HFFc6 (cell line): Measurements from ENCODE around the gene CABLES1. TPM values are rescaled to one million over a fixed set of nuclear protein-coding genes. Genes with fewer than 3 reads are reported as not detected.

Source experiments
- DNase-seq: peaks from one replicate; pipeline ENCODE4 v3.0.0-alpha.2; 2018
- H3K27ac Mint-ChIP-seq: 2 replicates; pipeline ENCODE4 v1.8.0; 2020; ENCODE audit warnings: mild to moderate bottlenecking, mixed read lengths
- H3K27me3 Mint-ChIP-seq: 2 replicates; pipeline ENCODE4 v1.8.0; 2021; ENCODE audit warnings: mild to moderate bottlenecking, moderate library complexity, mixed read lengths; ENCODE audit not compliant: insufficient read depth
- H3K36me3 Mint-ChIP-seq: 2 replicates; pipeline ENCODE4 v1.8.0; 2021; ENCODE audit warnings: low read depth, mixed read lengths
- H3K4me1 Mint-ChIP-seq: 2 replicates; pipeline ENCODE4 v1.8.0; 2020; ENCODE audit warnings: low read depth, mixed read lengths
- H3K4me3 Mint-ChIP-seq: 2 replicates; pipeline ENCODE4 v1.8.0; 2020; ENCODE audit warnings: mild to moderate bottlenecking, moderate library complexity, mixed read lengths
- H3K9me3 Mint-ChIP-seq: 2 replicates; pipeline ENCODE4 v1.8.0; 2020; ENCODE audit warnings: mild to moderate bottlenecking, mixed read lengths
- total RNA-seq, 6 experiments: library from RNA; stranded (reverse); fragmentation: NEBNext Ultra II Directional; extraction: Animal tissue kit (Norgen Biotek cat#: 25700); gene quantifications; 2 replicates in 1 of 6; 3 replicates in 5 of 6; pipeline ENCODE4 v1.2.3, GENCODE V29; 2021
- TF ChIP-seq, protein P1 (sequence below): fragments of 200-600 bp; sonication (generic); IDR thresholded peaks from 2 replicates; pipeline ENCODE4 v1.5.0; 2021; ENCODE audit warnings: antibody characterized with exemption, mild to moderate bottlenecking

CABLES1 gene
- total RNA-seq, 6 experiments from 2014 or later, result 6.2 to 9.3 (median 8.5) TPM

DNA sequence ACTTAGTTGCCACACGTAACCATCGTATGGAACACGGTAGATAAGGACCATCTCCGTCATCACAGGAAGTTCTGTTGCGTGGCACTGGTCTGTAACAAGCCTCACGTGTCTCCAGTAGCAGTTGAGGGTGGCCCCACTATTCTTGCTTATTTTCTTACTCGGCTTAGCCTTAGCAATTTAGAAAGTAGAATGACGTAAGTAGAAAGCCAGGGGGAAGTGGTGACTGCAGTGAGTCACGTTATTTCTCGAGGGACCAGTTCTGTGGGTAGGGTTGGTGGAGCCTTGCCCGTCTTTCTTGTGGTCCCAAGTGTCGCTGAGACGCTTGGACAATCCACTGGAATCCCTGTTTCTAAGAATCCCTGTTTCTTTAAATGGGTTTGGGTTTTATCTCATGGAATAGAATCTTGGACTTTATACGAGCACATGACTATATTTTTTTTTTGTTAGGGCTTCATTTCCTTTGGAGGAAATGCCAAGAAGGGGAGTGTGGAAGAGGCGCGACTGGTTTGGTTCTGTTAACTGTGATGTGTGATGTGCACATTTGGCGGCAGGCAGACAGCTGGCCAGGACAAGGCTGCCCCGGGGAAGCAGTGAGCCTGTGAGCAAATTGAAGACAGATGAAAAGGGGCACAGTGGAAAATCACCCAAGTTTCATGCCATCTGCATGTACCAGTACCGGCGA lies 96.2 kb downstream of the CABLES1 start:
- peak overlapping the region; percentile 83 for H3K27ac Mint-ChIP-seq
- peaks cover 60% of the 10 kb centered on the region for H3K4me1 Mint-ChIP-seq
- peak; percentile 85 for DNase-seq
- H3K36me3 Mint-ChIP-seq, result no peaks in the 10 kb centered on the region; the same call in 1 of the 2 replicates
- H3K27me3 Mint-ChIP-seq, result peaks cover 6% of the 10 kb centered on the region
- H3K9me3 Mint-ChIP-seq, result no peaks in the 10 kb centered on the region
- TF ChIP-seq, protein P1, sequence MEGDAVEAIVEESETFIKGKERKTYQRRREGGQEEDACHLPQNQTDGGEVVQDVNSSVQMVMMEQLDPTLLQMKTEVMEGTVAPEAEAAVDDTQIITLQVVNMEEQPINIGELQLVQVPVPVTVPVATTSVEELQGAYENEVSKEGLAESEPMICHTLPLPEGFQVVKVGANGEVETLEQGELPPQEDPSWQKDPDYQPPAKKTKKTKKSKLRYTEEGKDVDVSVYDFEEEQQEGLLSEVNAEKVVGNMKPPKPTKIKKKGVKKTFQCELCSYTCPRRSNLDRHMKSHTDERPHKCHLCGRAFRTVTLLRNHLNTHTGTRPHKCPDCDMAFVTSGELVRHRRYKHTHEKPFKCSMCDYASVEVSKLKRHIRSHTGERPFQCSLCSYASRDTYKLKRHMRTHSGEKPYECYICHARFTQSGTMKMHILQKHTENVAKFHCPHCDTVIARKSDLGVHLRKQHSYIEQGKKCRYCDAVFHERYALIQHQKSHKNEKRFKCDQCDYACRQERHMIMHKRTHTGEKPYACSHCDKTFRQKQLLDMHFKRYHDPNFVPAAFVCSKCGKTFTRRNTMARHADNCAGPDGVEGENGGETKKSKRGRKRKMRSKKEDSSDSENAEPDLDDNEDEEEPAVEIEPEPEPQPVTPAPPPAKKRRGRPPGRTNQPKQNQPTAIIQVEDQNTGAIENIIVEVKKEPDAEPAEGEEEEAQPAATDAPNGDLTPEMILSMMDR, result no peak
- H3K4me3 Mint-ChIP-seq, result peak overlapping the region; percentile 30

DNA sequence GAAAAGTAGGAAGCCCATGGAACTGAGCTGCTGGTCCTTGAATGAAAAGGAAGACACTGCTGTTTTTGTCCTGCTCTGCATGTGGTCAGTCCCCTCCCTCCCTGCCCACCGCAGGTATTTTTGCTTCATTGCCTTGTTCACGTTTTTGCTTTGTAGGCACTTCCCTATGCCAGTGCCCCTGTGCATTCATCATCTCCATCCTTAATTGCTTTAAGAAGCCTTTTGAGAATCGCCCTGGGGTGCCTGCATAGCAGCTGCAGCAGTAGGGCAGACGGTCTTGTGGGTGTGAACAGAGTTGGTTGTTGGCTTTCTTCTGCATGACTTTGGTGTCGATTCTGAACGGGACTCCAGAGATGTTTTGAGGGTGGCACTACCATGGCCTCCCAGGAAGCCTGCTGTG lies 97.0 kb downstream of the CABLES1 start:
- H3K27me3 Mint-ChIP-seq, result peaks cover 6% of the 10 kb centered on the region
- TF ChIP-seq, protein P1, result no peak
- peak overlapping the region; percentile 21; the same call in 1 of the 2 replicates for H3K27ac Mint-ChIP-seq
- H3K4me3 Mint-ChIP-seq, result no peak overlapping the region
- H3K36me3 Mint-ChIP-seq, result no peaks in the 10 kb centered on the region; the same call in 1 of the 2 replicates
- H3K4me1 Mint-ChIP-seq, result peaks cover 53% of the 10 kb centered on the region
- no peaks in the 10 kb centered on the region for H3K9me3 Mint-ChIP-seq
- no peak for DNase-seq

DNA sequence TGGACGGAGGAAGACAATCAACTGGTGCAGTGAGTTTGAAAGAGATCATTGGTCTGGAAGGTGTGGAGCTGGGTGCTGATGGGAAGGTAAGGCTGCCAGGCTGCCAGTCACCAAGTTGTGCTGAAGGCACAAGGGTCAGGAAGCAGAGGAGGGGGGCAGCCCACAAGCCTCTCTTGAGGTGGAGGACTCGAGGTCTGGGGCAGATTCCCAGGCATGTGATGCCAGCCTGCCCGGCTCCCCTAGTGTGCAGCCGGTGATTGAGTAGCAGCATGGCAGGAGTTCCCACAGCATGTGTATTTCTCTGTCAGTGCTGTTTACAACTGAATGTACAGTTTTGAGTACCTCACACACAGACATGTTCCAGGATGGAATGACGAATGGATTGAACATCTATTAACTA lies 99.3 kb downstream of the CABLES1 start:
- H3K27ac Mint-ChIP-seq, result no peak overlapping the region
- no peak overlapping the region for H3K4me3 Mint-ChIP-seq
- no peaks in the 10 kb centered on the region; the same call in none of the 2 replicates for H3K36me3 Mint-ChIP-seq
- no peaks in the 10 kb centered on the region for H3K9me3 Mint-ChIP-seq
- TF ChIP-seq, protein P1, result no peak
- H3K4me1 Mint-ChIP-seq, result peaks cover 48% of the 10 kb centered on the region
- peaks cover 6% of the 10 kb centered on the region for H3K27me3 Mint-ChIP-seq
- DNase-seq, result no peak

DNA sequence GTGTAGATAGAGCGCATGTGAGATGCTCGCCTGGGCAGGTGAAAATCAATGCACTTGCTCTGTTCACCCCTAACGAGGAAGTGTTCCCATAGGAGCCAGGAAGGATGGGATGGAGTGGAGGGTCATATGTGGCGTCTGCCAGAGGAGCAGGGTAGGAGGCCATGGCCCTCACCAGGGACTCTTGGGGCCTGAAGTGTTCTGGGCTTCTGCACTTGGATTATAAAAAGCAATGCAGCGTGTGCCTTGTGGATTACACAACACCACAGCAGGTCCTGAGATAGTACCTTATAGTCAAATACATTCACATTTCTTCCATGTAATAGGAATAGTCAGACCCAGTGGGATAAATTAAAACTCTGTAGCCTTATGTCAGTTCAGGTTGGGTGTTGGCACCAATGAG lies 100.1 kb downstream of the CABLES1 start:
- H3K36me3 Mint-ChIP-seq, result no peaks in the 10 kb centered on the region; the same call in none of the 2 replicates

DNA sequence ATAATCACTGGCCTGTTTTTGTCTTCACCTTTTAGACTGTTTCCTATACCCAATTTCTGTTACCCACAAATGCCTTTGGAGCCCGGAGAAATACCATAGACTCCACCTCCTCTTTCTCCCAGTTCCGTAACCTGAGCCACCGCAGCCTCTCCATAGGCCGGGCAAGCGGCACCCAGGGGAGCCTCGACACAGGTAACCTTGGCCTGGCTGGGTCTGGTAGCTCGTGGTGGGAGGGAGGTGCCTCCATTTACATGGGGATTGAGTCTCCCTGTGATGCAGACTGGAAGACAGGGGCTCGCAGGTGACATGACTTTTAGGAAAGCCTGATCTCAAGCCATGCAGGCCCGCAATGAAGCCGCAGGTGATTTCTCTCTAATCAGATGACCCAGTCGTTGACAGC lies 100.6 kb downstream of the CABLES1 start:
- peaks cover 4% of the 10 kb centered on the region for H3K27me3 Mint-ChIP-seq
- TF ChIP-seq, protein P1, result no peak
- no peak overlapping the region for H3K27ac Mint-ChIP-seq
- H3K4me1 Mint-ChIP-seq, result peaks cover 39% of the 10 kb centered on the region
- H3K4me3 Mint-ChIP-seq, result no peak overlapping the region
- H3K9me3 Mint-ChIP-seq, result no peaks in the 10 kb centered on the region
- DNase-seq, result no peak
- H3K36me3 Mint-ChIP-seq, result no peaks in the 10 kb centered on the region; the same call in none of the 2 replicates

More for the DNA sequence above, 100.1 kb downstream of the CABLES1 start:
- Mint-ChIP-seq H3K4me1 (peaks cover 43% of the 10 kb centered on the region), H3K4me3 (no peak overlapping the region), H3K27ac (no peak overlapping the region), H3K9me3 (no peaks in the 10 kb centered on the region), H3K27me3 (peaks cover 6% of the 10 kb centered on the region)
- TF ChIP-seq, protein P1, result no peak
- DNase-seq, result no peak
